ENCODE data around the gene ITGB4.
A peak's percentile ranks its signal among the peaks of the same experiment; 100 is the strongest.

Gene ITGB4

DNA sequence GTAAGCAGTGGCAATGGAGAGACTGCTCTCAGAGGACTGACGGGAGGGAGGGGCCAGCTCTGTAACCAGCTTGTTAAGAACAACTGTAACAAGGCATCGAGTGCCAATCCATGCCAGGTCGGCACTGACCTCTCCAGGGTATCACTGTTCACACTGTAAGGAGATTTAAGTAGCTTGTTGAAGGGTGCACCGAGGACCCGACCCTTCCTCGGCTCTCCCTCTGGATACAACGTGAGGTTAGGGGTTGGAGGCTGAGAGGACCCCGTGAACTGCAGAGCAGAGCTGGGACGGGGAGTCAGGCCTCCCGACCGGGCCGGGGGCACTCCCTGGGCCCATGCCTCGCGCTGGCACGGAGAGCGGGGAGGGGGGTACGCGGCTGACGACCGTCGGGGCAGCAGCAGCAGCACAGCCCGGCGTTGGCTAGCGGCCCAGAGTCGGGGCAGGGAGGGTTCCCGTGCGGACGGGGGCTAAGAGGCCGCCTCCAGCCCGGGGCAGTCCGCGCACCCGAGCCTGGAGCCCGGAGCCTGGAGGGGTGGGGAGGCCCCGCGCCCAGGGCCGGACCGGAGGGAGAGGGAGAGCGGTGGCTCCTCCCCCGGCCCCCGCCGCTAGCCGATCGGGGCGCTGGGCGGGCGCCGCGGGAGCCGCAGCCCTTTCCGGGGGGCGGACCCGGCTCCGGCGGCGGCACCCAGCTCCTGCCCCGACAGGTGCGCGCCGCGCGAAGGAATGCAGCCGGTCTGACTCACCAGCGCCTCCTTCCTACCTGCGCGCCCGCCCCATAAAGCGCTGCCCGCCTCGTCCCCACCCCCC lies at the start of gene ITGB4:
Gene ITGB4 (plus strand): TSS at position 804 of the 807 bp plus-strand sequence. CDS start 3,245 bp downstream, outside the sequence.
- peak in 1 of 2 experiments; percentile 33 for DNase-seq
- no peak for TF ChIP-seq GATA1 (IDR thresholded peaks at IDR 0.05; ENCODE audit: low read depth, low read length)
- peak; percentile 19 for TF ChIP-seq POLR2A (IDR thresholded peaks at IDR 0.05; ENCODE audit: low read length)

DNA sequence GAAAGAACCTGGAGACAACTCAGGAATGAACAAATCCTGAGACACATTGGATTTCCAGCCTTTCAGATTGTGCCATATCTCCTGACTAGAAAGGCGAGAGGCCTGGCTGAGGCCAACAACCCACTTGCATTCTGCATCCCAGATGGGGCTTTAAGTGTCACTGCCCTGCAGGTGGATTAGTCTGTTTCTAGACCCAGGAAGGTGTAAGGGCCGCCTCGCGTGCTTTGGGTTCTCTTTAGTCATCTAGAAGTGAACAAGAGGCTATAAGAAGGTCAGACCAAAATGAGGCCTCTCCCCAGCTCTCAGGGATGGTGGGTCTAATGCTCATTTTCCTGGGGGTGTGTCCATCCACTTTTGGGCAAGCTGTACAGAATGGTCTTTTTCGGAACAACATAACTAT lies 49.2 kb upstream of the ITGB4 start:
- DNase-seq = no peak
- TF ChIP-seq GATA1 (IDR thresholded peaks at IDR 0.05; ENCODE audit: low read depth, low read length) (no peak), POLR2A (IDR thresholded peaks at IDR 0.05; ENCODE audit: low read length) (no peak)

DNA sequence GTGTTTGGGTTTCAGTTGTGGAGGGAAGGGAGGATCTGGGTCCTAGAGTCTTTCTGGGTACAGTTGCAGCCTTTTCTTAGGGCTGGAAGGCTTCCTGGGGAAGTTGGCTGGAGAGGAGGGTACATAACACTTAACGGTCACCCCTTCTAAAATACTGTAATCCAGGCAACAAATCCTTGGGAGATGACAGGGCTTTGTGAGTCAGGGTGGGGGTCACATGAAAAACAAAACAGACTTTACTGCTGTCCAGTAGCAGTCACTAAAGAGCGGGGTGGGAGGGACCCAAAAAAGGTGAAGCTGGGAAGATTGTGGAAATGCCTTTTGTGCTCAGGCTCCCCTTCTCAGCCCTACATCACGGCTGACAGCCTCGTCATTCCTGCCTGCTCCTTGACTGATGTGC lies 47.8 kb upstream of the ITGB4 start:
- DNase-seq = no peak
- TF ChIP-seq POLR2A (IDR thresholded peaks at IDR 0.05; ENCODE audit: low read length) (no peak), GATA1 (IDR thresholded peaks at IDR 0.05; ENCODE audit: low read depth, low read length) (no peak)

DNA sequence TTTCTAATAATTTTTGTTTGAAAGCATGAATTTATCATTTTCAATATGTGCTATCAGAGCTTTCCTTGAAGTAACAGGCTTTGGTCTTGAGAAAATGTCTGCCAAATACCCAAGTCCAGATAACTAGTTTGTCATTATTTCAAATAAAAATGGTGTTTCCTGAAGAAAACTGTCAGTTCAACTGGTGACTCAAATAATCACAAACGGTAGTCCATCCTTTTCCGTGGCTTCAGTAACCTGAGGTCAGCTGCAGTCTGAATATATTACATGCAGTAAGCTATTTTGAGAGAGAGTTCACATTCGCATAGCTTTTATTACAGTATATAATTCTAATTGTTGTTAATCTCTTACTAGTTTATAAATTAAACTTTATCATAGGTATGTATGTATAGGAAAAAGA lies 44.8 kb upstream of the ITGB4 start:
- TF ChIP-seq GATA1 (IDR thresholded peaks at IDR 0.05; ENCODE audit: low read depth, low read length) (no peak), POLR2A (IDR thresholded peaks at IDR 0.05; ENCODE audit: low read length) (no peak)
- no peak for DNase-seq

DNA sequence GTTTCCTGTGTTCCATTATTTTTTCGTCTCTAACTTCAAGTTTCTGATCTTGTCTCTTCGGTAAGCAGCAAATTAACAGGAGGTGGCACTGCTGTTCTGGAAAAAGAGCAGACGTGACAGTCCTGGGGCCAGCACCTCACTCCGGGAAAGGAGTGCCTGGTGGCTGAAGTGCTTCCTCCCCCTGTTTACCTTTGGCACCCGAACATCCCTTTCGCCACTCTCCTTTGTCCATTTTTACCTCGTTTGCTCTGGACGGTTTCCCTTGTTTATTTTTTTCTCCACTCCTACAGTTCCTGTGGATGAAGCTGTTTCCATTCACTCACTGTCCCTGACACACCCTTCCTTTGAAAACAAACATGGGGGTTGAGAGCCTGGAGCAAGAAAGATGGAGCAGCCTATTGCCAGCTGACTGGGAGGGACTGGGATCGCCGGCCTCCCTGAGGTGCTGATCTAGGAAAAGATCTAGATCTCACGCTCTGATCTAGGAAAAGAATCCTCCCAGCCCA lies 41.5 kb upstream of the ITGB4 start:
- TF ChIP-seq POLR2A (IDR thresholded peaks at IDR 0.05; ENCODE audit: low read length) (no peak), GATA1 (IDR thresholded peaks at IDR 0.05; ENCODE audit: low read depth, low read length) (no peak)
- no peak for DNase-seq

DNA sequence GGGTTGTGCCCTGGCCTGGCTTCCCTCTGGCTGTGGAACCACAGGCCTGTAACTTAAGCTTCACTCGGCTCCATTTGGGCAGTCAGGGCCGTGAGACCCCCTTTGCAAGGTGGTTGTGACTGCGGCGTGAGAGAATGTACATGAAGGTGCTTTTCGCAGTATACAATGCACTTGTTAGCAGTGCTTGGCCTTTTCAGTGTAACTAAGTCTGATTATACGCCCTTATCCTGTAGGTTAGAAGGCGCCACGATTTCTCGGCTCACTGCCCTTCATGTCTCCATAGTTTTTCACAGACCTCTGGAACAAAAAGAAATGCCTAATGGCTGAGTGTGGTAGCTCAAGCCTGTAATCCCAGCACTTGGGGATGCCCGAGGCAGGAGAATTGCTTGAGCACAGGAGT lies 40.8 kb upstream of the ITGB4 start:
- no peak for DNase-seq
- TF ChIP-seq POLR2A (IDR thresholded peaks at IDR 0.05; ENCODE audit: low read length) (no peak), GATA1 (IDR thresholded peaks at IDR 0.05; ENCODE audit: low read depth, low read length) (no peak)

DNA sequence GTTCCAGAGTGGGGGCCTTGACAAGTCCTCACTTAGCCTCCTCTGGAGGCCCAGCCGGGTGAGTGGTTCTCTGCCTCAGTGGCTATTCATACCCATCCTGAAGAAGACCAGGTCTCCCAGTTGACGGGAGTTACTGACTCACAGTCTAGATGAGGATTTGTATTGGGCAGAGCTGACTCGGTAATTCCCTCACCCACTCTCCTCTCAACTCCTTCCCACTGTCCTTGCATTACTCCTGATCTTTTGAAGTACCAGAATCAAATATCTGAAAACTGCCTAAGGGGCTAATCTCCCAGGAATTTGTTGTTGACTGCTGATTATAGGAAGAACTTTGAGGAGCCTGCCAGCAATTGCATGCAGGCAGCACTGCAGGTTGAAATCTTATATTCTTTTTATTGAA lies 40.0 kb upstream of the ITGB4 start:
- no peak for TF ChIP-seq POLR2A (IDR thresholded peaks at IDR 0.05; ENCODE audit: low read length)
- TF ChIP-seq GATA1 (IDR thresholded peaks at IDR 0.05; ENCODE audit: low read depth, low read length) = no peak
- no peak for DNase-seq

DNA sequence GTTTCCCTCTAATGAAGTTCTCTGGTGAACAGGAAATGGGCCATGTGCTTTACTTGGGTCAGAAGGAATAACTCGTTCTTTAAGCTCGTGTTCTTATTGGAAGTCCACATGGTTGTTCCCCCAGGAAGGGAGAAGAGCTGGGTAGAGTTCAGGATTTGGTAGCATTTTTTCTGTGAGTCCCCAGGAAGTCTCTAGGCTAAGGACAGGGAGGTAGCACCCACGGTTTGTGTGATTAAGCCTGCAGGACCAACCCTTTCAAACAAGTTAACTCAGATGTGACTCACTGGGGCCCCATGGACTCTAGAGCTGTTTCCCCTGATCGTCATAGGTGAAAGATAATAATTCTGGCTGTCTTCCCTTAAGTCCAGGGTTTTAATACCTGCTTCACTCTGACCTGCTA lies 37.7 kb upstream of the ITGB4 start:
- DNase-seq = peak; percentile 29 to 72
- TF ChIP-seq POLR2A (IDR thresholded peaks at IDR 0.05; ENCODE audit: low read length) (no peak), GATA1 (IDR thresholded peaks at IDR 0.05; ENCODE audit: low read depth, low read length) (no peak)

DNA sequence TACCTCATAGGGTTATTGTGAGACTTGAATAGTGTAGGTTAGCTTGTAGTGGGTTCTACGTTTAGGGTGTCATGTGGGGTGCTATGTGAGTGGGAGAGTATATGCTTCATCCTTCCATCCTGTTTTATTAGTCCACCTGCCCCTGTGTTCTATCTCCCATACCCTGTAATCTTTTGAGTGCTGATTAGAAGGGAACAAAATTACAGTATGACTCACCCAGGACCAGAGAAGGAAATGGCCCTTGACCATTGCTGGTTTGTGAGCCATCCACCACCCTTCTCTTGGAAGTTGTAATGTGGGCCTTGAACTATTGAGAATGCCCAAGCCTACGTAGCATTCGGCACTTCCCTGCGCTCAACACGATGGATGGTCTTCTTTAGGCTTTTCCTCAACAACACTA lies 37.0 kb upstream of the ITGB4 start:
- TF ChIP-seq GATA1 (IDR thresholded peaks at IDR 0.05; ENCODE audit: low read depth, low read length) (no peak), POLR2A (IDR thresholded peaks at IDR 0.05; ENCODE audit: low read length) (no peak)
- DNase-seq = no peak

DNA sequence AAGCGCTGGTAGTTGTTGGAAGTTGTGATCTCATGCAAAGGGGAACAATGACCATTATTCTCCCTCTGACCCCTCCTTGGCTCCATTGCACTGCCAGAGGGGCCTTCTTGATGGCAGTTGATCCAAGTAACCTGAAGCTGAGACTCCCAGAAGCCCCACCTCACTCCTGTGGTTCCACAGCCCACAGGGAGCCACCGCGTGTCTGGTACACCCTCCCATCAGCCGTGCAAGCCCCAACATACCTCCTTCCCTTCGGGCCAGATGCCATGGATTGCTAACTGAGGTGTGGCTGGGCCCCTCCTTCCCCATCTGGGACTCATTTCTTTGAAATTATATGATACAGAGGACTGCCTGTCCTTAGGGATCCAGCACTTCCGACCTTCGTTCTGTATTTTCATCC lies 36.3 kb upstream of the ITGB4 start:
- no peak for DNase-seq
- no peak for TF ChIP-seq POLR2A (IDR thresholded peaks at IDR 0.05; ENCODE audit: low read length)
- no peak for TF ChIP-seq GATA1 (IDR thresholded peaks at IDR 0.05; ENCODE audit: low read depth, low read length)

DNA sequence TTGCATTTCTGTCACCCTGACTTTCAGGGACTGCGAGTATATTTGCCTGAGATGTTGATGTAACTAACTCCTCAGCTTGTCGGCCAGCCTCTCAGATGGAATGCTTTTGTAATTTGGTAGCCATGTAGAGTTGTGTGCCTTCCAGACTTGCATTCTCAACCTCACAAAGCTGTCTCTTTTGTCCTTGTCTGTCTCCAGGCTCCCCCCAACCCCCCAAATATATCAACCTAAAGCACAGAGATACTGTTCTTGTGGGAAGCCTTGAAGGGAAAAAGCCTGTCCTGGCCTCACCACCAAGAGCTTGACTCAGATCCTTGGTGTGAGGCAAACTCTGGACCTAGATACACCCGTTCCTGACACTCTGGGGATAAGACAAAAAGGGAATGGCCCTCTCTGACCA lies 35.8 kb upstream of the ITGB4 start:
- TF ChIP-seq GATA1 (IDR thresholded peaks at IDR 0.05; ENCODE audit: low read depth, low read length) = no peak
- TF ChIP-seq POLR2A (IDR thresholded peaks at IDR 0.05; ENCODE audit: low read length) = no peak
- no peak for DNase-seq

DNA sequence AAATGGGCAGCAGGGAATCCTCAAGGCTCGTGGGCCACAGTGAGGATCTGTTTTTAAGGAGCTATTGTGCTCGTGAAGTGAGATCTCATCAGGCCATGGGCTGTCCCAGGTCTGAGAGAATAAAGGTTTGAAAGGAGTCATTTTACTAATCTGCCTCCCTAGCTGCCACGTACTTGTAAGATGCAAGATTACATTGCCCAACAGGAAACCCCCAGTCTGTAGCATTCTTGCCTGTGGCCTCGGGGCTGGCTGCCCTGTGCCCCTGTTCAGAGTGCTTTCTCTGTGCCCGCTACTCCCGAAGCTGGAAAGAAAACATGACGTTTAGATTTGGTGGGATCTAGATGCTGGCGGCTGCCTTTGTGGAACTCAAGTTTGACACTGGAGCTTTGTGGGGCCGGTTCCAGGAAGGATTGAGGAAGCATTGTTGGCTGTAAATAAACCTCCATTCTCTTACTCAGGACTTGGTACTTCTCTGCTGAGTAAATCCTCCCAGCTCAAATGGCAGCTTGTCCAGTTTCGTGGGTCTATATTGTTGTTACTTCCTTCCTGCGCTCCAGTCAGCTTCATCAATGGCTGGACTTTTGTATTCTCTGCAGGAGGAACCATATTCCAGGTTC lies 32.9 kb upstream of the ITGB4 start:
- TF ChIP-seq POLR2A (IDR thresholded peaks at IDR 0.05; ENCODE audit: low read length) = no peak
- TF ChIP-seq GATA1 (IDR thresholded peaks at IDR 0.05; ENCODE audit: low read depth, low read length) = no peak
- no peak for DNase-seq

DNA sequence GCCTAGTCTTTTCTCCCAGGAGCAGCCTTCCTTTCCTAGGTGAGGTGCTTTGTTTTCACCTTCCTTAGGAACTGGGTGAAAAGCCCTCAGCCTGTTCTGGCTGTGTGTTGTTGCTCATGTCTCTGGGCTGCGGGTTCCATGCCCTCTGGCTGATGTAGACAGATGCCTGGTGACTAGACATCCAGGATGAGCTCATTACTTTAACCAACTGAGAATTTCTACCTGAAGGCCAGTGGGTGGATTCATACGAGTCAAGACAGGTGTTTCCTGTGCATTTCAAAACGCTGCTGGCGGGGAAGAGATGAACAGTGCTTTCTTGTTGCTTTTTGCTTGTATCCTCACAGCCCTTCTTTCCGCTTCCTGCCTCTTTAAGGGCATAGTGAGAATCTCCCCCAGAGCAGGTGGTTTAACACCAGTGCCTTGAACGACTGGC lies 31.8 kb upstream of the ITGB4 start:
- TF ChIP-seq POLR2A (IDR thresholded peaks at IDR 0.05; ENCODE audit: low read length) (no peak), GATA1 (IDR thresholded peaks at IDR 0.05; ENCODE audit: low read depth, low read length) (no peak)
- no peak for DNase-seq

DNA sequence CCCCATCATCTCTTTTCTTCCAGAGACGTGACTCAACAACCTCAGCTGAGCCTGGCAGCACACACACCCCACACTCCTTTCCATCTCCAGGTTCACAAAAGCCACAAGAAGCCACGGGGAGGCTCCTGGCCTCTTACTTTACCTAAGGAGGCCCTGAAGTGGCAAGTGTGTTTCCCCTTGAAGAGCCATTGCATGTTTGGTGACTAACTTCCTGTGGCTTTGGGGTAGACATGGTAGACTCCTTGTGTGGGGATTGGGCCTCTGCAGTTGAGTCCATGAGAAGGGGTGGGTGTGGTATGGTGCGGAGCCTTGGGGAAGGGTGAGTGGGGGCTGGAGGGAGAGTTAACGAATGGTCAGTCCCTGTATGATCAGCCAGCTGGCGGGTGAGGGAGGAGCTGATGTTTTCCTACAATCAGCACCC lies 29.9 kb upstream of the ITGB4 start:
- TF ChIP-seq GATA1 (IDR thresholded peaks at IDR 0.05; ENCODE audit: low read depth, low read length) (no peak), POLR2A (IDR thresholded peaks at IDR 0.05; ENCODE audit: low read length) (no peak)
- no peak for DNase-seq

All from erythroblast (primary cell).